Activated CD4-positive, alpha-beta memory T cell treated with anti-CD3 and anti-CD28 coated beads for 36 hours (primary cell): ENCODE data around the gene MRM2. TPM values are rescaled to one million over a fixed set of nuclear protein-coding genes. Genes with fewer than 3 reads are reported as not detected.
"Not testable (repeated sequence)": the region's sequence is repeated elsewhere in the genome, so short reads cannot be mapped to it uniquely, and the experiment has no call there.

Source experiments
- CTCF ChIA-PET: fragments of 350-600 bp; sonication (Branson Sonifier 250); formaldehyde crosslinking; loops from one replicate; lab custom pipeline; 2021; ENCODE audit warnings: antibody characterized with exemption, inconsistent platforms; lab: Charles Lee
- POLR2A ChIA-PET: fragments of 350-600 bp; sonication (Branson Sonifier 250); formaldehyde crosslinking; loops from one replicate; lab custom pipeline; 2021; ENCODE audit warnings: antibody characterized with exemption; lab: Charles Lee
- DNase-seq: peaks from one replicate; pipeline ENCODE4 v3.0.0-alpha.2; 2020
- H3K27ac Mint-ChIP-seq: one replicate; pipeline ENCODE4 v1.8.0; 2021; ENCODE audit warnings: mixed read lengths
- H3K27me3 Mint-ChIP-seq: one replicate; pipeline ENCODE4 v1.8.0; 2021; ENCODE audit warnings: mixed read lengths
- H3K36me3 Mint-ChIP-seq: one replicate; pipeline ENCODE4 v1.8.0; 2021; ENCODE audit warnings: mixed read lengths
- H3K4me1 Mint-ChIP-seq: one replicate; pipeline ENCODE4 v1.8.0; 2021; ENCODE audit warnings: low read depth, mixed read lengths
- H3K4me3 Mint-ChIP-seq: one replicate; pipeline ENCODE4 v1.8.0; 2021; ENCODE audit warnings: mild to moderate bottlenecking, mixed read lengths
- H3K9me3 Mint-ChIP-seq: one replicate; pipeline ENCODE4 v1.8.0; 2021; ENCODE audit warnings: mixed read lengths
- intact Hi-C: fragments of 100-400 bp; cut with micrococcal nuclease; formaldehyde crosslinking; loops from one replicate; pipeline ENCODE4 v1.15.1; 2023
- total RNA-seq, 2 experiments: library from RNA; stranded (reverse); gene quantifications; one replicate each; pipeline ENCODE4 v1.2.3, GENCODE V29; 2021

The MRM2 gene
- total RNA-seq, 2 experiments from 2014 or later = 25.5 to 26.9 TPM

- Mint-ChIP-seq H3K4me1 (no peaks in the 10 kb centered on the region), H3K9me3 (no peaks in the 10 kb centered on the region), H3K27me3 (no peaks in the 10 kb centered on the region), H3K36me3 (peaks cover 6% of the 10 kb centered on the region), H3K27ac (no peak overlapping the region), H3K4me3 (no peak overlapping the region)
- no peak for DNase-seq
- POLR2A ChIA-PET = no interaction called here
- intact Hi-C loops = no loop called here
- CTCF ChIA-PET = no interaction called here
Observed at GRCh38 chr7:2276107-2276506, 34.1 kb upstream of the MRM2 start.

GRCh38 chr7:2275101-2275500 is 33.1 kb upstream of the MRM2 start:
- no peak overlapping the region for H3K4me3 Mint-ChIP-seq
- no peaks in the 10 kb centered on the region for H3K27me3 Mint-ChIP-seq
- POLR2A ChIA-PET = no interaction called here
- no peaks in the 10 kb centered on the region for H3K9me3 Mint-ChIP-seq
- peaks cover 6% of the 10 kb centered on the region for H3K36me3 Mint-ChIP-seq
- H3K27ac Mint-ChIP-seq = no peak overlapping the region
- no peak for DNase-seq
- CTCF ChIA-PET = no interaction called here
- intact Hi-C loops = no loop called here
- H3K4me1 Mint-ChIP-seq = no peaks in the 10 kb centered on the region

- Mint-ChIP-seq H3K27me3 (no peaks in the 10 kb centered on the region), H3K36me3 (peaks cover 6% of the 10 kb centered on the region), H3K27ac (no peak overlapping the region), H3K9me3 (no peaks in the 10 kb centered on the region), H3K4me1 (no peaks in the 10 kb centered on the region), H3K4me3 (no peak overlapping the region)
- no peak for DNase-seq
- POLR2A ChIA-PET = no interaction called here
- intact Hi-C loops = no loop called here
- CTCF ChIA-PET = no interaction called here
Observed at GRCh38 chr7:2274666-2275065, 32.7 kb upstream of the MRM2 start.

- ChIA-PET POLR2A (no interaction called here), CTCF (no interaction called here)
- intact Hi-C loops = no loop called here
- Mint-ChIP-seq H3K9me3 (no peaks in the 10 kb centered on the region), H3K4me3 (no peak overlapping the region), H3K27ac (no peak overlapping the region), H3K27me3 (no peaks in the 10 kb centered on the region), H3K4me1 (no peaks in the 10 kb centered on the region), H3K36me3 (peaks cover 8% of the 10 kb centered on the region)
- DNase-seq = no peak
Observed at GRCh38 chr7:2273866-2274265, 31.9 kb upstream of the MRM2 start.

- ChIA-PET CTCF (no interaction called here), POLR2A (no interaction called here)
- intact Hi-C loops = no loop called here
- no peaks in the 10 kb centered on the region for H3K9me3 Mint-ChIP-seq
- H3K27me3 Mint-ChIP-seq = no peaks in the 10 kb centered on the region
- H3K4me1 Mint-ChIP-seq = no peaks in the 10 kb centered on the region
- DNase-seq = no peak
- H3K36me3 Mint-ChIP-seq = peaks cover 7% of the 10 kb centered on the region
- H3K4me3 Mint-ChIP-seq = no peak overlapping the region
- H3K27ac Mint-ChIP-seq = no peak overlapping the region
Observed at GRCh38 chr7:2272031-2272430, 30.0 kb upstream of the MRM2 start.

GRCh38 chr7:2271273-2272026 is 29.4 kb upstream of the MRM2 start:
- Mint-ChIP-seq H3K4me1 (no peaks in the 10 kb centered on the region), H3K27ac (no peak overlapping the region), H3K9me3 (no peaks in the 10 kb centered on the region), H3K27me3 (no peaks in the 10 kb centered on the region), H3K4me3 (no peak overlapping the region), H3K36me3 (peaks cover 4% of the 10 kb centered on the region)
- ChIA-PET CTCF (no interaction called here), POLR2A (no interaction called here)
- intact Hi-C loops = no loop called here
- no peak for DNase-seq

- H3K36me3 Mint-ChIP-seq = peaks cover 4% of the 10 kb centered on the region
- no peak overlapping the region for H3K27ac Mint-ChIP-seq
- CTCF ChIA-PET = no interaction called here
Observed at GRCh38 chr7:2270495-2270894, 28.5 kb upstream of the MRM2 start.

GRCh38 chr7:2269991-2270460 is 28.0 kb upstream of the MRM2 start:
- no peaks in the 10 kb centered on the region for H3K4me1 Mint-ChIP-seq
- peaks cover 4% of the 10 kb centered on the region for H3K36me3 Mint-ChIP-seq
- DNase-seq = no peak
- no peaks in the 10 kb centered on the region for H3K27me3 Mint-ChIP-seq
- H3K4me3 Mint-ChIP-seq = no peak overlapping the region
- CTCF ChIA-PET = no interaction called here
- intact Hi-C loops = no loop called here
- no peaks in the 10 kb centered on the region for H3K9me3 Mint-ChIP-seq
- H3K27ac Mint-ChIP-seq = no peak overlapping the region
- POLR2A ChIA-PET = no interaction called here

More at GRCh38 chr7:2270495-2270894, 28.5 kb upstream of the MRM2 start:
- Mint-ChIP-seq H3K4me1 (no peaks in the 10 kb centered on the region), H3K27me3 (no peaks in the 10 kb centered on the region), H3K4me3 (no peak overlapping the region), H3K9me3 (no peaks in the 10 kb centered on the region)
- intact Hi-C loops = no loop called here
- DNase-seq = no peak
- POLR2A ChIA-PET = no interaction called here

GRCh38 chr7:2269089-2269990 is 27.3 kb upstream of the MRM2 start:
- H3K4me1 Mint-ChIP-seq, CTCF ChIA-PET: not testable (repeated sequence)

GRCh38 chr7:2266911-2267310 is 24.9 kb upstream of the MRM2 start:
- ChIA-PET CTCF (no interaction called here), POLR2A (no interaction called here)
- Mint-ChIP-seq H3K4me1 (peaks cover 3% of the 10 kb centered on the region), H3K27ac (no peak overlapping the region), H3K27me3 (no peaks in the 10 kb centered on the region), H3K36me3 (peaks cover 8% of the 10 kb centered on the region), H3K4me3 (no peak overlapping the region), H3K9me3 (no peaks in the 10 kb centered on the region)
- DNase-seq = no peak
- intact Hi-C loops = no loop called here

More at GRCh38 chr7:2269089-2269990, 27.3 kb upstream of the MRM2 start:
- intact Hi-C loops, H3K27ac Mint-ChIP-seq, DNase-seq, H3K4me3 Mint-ChIP-seq, H3K36me3 Mint-ChIP-seq, POLR2A ChIA-PET, H3K9me3 Mint-ChIP-seq, H3K27me3 Mint-ChIP-seq: not testable (repeated sequence)

- no peaks in the 10 kb centered on the region for H3K27me3 Mint-ChIP-seq
- H3K27ac Mint-ChIP-seq = no peak overlapping the region
- H3K36me3 Mint-ChIP-seq = peaks cover 4% of the 10 kb centered on the region
- intact Hi-C loops = no loop called here
- ChIA-PET POLR2A (no interaction called here), CTCF (no interaction called here)
- H3K4me1 Mint-ChIP-seq = peaks cover 8% of the 10 kb centered on the region
- DNase-seq = no peak
- no peak overlapping the region for H3K4me3 Mint-ChIP-seq
- H3K9me3 Mint-ChIP-seq = no peaks in the 10 kb centered on the region
Observed at GRCh38 chr7:2264158-2264557, 22.2 kb upstream of the MRM2 start.

- POLR2A ChIA-PET = no interaction called here
- H3K4me1 Mint-ChIP-seq = peaks cover 8% of the 10 kb centered on the region
- H3K27me3 Mint-ChIP-seq = no peaks in the 10 kb centered on the region
- H3K4me3 Mint-ChIP-seq = no peak overlapping the region
- DNase-seq = no peak
- CTCF ChIA-PET = no interaction called here
- no peaks in the 10 kb centered on the region for H3K9me3 Mint-ChIP-seq
- intact Hi-C loops = no loop called here
- H3K27ac Mint-ChIP-seq = no peak overlapping the region
- peaks cover 4% of the 10 kb centered on the region for H3K36me3 Mint-ChIP-seq
Observed at GRCh38 chr7:2263176-2263575, 21.2 kb upstream of the MRM2 start.
